SK-N-MC (cell line): ENCODE measurements around the gene AOAH.

Experiments
- DNase-seq: peaks from one replicate; pipeline ENCODE4 v3.0.0-alpha.2; 2011; ENCODE audit warnings: low read depth, low spot score
- H3K27ac ChIP-seq: fragments of 200-600 bp; sonication (generic); 2 replicates; pipeline ENCODE4 v1.5.1; 2016; ENCODE audit warnings: mixed run types
- H3K36me3 ChIP-seq: fragments of 200-600 bp; sonication (generic); 2 replicates; pipeline ENCODE4 v1.6.1; 2017; ENCODE audit warnings: antibody characterized with exemption, low read length, mixed read lengths; ENCODE audit not compliant: insufficient read depth
- H3K4me3 ChIP-seq: fragments of 200-600 bp; sonication (generic); 2 replicates; pipeline ENCODE4 v1.5.1; 2016
- H3K9ac ChIP-seq: fragments of 200-600 bp; sonication (generic); 2 replicates; pipeline ENCODE4 v1.8.0; 2017; ENCODE audit warnings: mixed run types, mixed read lengths; ENCODE audit not compliant: insufficient read length
- H3K9me3 ChIP-seq: fragments of 200-600 bp; sonication (generic); 2 replicates; pipeline ENCODE4 v1.6.1; 2017; ENCODE audit warnings: low read depth, mild to moderate bottlenecking, antibody characterized with exemption, low read length, moderate library complexity, mixed read lengths
- EZH2 ChIP-seq: fragments of 200-600 bp; sonication (generic); IDR thresholded peaks from one replicate; pipeline ENCODE4 v1.6.1; 2017; ENCODE audit warnings: antibody characterized with exemption
- FOXP2 ChIP-seq: optimal IDR thresholded peaks from 2 replicates; pipeline ENCODE3; 2011; ENCODE audit warnings: mild to moderate bottlenecking, moderate library complexity; ENCODE audit not compliant: insufficient read depth; ENCODE audit errors: extremely low read length, control extremely low read depth
- POLR2AphosphoS5 ChIP-seq: IDR thresholded peaks from 2 replicates; pipeline ENCODE4 v1.6.1; 2012; ENCODE audit warnings: mild to moderate bottlenecking, low read depth, low read length, borderline replicate concordance

AOAH gene

DNA sequence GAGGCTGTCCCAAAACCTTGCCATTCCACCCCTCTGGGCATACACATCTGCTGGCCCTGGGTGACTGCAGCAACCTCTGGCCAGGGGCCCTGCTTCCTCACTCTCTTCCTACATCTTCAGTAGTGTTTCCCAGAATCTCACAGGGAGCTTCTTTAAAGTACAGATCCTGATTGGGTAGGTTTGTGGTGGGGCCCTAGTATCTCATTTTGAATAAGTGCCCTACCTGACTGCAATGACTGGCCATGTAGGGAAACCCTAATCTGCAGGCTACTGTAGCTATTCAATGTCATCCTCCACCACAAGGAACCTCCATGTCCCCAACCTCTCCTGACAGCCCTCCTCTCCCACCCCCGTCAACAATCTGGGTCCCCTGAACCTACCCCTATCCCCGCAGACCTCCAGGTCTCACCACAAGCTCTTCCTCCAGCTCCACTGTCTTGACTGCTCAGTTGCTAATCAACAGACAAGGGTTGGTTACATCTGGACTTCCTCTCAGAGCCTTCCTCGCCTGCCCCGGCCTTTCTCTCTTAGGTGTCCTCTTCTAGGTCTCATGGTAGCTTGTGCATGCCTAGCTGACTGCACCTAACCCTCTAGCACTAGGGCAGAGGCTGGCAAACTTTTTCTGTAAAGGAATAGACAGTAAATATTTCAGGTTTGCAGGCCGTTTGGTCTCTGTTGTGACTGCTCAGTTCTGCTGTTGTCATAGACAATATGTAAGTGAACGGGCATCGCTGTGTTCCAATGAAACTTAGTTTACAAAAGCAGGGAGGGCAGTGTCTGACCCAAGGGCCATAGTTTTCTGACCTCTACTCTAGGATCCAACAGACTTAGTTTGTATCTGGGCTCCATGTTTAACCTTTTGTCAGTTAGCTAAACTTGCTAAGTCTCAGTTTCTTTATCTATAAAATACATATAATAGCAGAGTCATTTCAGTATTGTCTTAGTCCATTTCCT is 121.1 kb downstream of the AOAH start:
- no peak overlapping the region for H3K27ac ChIP-seq
- no peak overlapping the region for H3K9ac ChIP-seq
- no peaks in the 10 kb centered on the region for H3K9me3 ChIP-seq
- H3K4me3 ChIP-seq = no peak overlapping the region
- TF ChIP-seq POLR2AphosphoS5 (no peak), EZH2 (no peak), FOXP2 (no peak)
- H3K36me3 ChIP-seq = no peaks in the 10 kb centered on the region
- no peak for DNase-seq

DNA sequence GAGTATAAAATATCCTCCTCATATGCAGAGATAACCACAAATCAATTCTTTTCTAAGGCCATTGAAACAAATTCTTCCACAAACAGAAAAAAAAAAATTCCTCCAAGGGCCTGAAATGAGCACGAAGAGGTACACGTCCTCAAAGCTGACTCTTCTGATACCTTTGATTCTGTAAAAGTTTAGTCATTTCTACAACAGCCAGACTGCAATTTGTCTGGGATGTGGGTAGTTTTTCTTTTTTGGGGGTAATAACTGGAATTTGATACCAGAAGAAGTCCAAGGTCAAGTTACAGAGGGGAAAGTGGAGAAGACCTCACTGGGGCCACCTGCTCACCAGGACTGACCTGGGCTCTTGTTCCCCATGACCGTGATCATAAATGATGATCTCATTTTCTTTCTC is 121.8 kb downstream of the AOAH start:
- TF ChIP-seq EZH2 (no peak), POLR2AphosphoS5 (no peak), FOXP2 (no peak)
- H3K4me3 ChIP-seq = no peak overlapping the region
- no peak overlapping the region for H3K27ac ChIP-seq
- H3K9me3 ChIP-seq = no peaks in the 10 kb centered on the region
- no peaks in the 10 kb centered on the region for H3K36me3 ChIP-seq
- DNase-seq = no peak
- H3K9ac ChIP-seq = no peak overlapping the region

GRCh38 chr7:36601601-36602000 is 122.7 kb downstream of the AOAH start:
- DNase-seq = no peak
- Histone ChIP-seq H3K27ac (no peak overlapping the region), H3K9me3 (no peaks in the 10 kb centered on the region), H3K4me3 (no peak overlapping the region), H3K36me3 (no peaks in the 10 kb centered on the region), H3K9ac (no peak overlapping the region)
- TF ChIP-seq FOXP2 (no peak), POLR2AphosphoS5 (no peak), EZH2 (no peak)

GRCh38 chr7:36600869-36601530 is 123.3 kb downstream of the AOAH start:
- H3K9ac ChIP-seq = no peak overlapping the region
- H3K4me3 ChIP-seq = no peak overlapping the region
- no peak for DNase-seq
- H3K36me3 ChIP-seq = no peaks in the 10 kb centered on the region
- TF ChIP-seq FOXP2 (no peak), POLR2AphosphoS5 (no peak)
- H3K27ac ChIP-seq = no peak overlapping the region
- no peaks in the 10 kb centered on the region for H3K9me3 ChIP-seq

DNA sequence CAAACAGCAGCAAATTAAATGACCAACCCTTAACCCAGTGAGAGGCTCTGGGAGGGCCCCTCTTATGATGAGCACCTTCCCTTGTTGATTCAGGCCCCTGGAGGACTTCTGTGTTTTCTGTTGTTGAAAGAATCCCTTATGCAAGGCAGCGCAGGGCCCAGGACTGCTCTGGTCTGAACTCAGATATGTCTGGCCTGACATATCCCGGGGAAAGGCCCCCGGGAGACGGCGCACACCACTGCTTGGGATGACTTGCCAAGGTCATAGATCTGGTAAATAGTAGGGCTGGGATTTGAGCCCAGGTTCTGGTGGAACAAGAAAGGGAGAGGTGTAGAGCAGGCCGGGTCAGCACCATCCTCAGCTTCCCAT is 124.0 kb downstream of the AOAH start:
- Histone ChIP-seq H3K9me3 (no peaks in the 10 kb centered on the region), H3K9ac (no peak overlapping the region), H3K27ac (no peak overlapping the region), H3K4me3 (no peak overlapping the region), H3K36me3 (no peaks in the 10 kb centered on the region)
- DNase-seq = no peak
- TF ChIP-seq POLR2AphosphoS5 (no peak), FOXP2 (no peak), EZH2 (no peak)

DNA sequence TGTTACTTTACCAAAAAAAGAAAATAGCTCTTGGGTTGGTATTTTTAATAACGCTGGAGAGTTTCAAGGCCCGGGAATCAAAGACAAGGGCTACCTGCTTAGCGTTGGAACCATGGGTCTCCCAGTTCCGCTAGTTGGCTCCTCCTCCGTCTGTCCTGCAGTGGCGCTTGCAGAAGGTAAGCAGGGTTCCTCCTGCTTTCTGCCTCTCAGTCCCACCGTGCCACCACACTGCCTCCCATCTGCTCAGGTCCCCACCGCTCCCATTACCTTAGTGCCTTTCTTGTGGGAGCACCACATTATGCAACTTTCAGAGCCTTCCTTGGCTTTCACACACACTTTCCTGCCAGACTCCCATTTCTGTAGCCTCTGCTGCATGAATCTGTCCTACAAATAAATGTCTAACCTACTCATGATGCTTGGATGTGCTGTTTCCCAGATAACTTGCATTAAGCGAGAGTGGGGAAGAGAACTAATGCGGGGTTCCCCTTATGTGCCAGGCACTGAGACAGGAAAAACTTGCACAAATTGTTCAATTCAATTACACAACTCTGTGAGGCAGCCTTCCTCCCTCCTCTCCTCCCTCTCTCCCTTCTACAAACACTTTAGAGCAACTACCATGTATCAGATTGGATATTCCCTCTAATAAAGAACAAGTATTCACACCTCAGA is 124.5 kb downstream of the AOAH start:
- DNase-seq = no peak
- H3K9ac ChIP-seq = no peak overlapping the region
- H3K4me3 ChIP-seq = no peak overlapping the region
- no peaks in the 10 kb centered on the region for H3K9me3 ChIP-seq
- TF ChIP-seq FOXP2 = no peak
- TF ChIP-seq POLR2AphosphoS5 = no peak
- TF ChIP-seq EZH2 = no peak
- H3K36me3 ChIP-seq = no peaks in the 10 kb centered on the region
- H3K27ac ChIP-seq = no peak overlapping the region

- Histone ChIP-seq H3K9me3 (no peaks in the 10 kb centered on the region), H3K36me3 (no peaks in the 10 kb centered on the region), H3K4me3 (no peak overlapping the region), H3K27ac (no peak overlapping the region), H3K9ac (no peak overlapping the region)
- DNase-seq = no peak
- TF ChIP-seq FOXP2 = no peak
- TF ChIP-seq EZH2 = no peak
- no peak for TF ChIP-seq POLR2AphosphoS5
Observed at GRCh38 chr7:36598054-36598674, 126.1 kb downstream of the AOAH start.
